ENCODE measurements around the gene KCNIP4. TPM values are rescaled to one million over a fixed set of nuclear protein-coding genes. Genes with fewer than 3 reads are reported as not detected.

The KCNIP4 gene
- total and polyA plus RNA-seq, 2 of the 4 experiments (the other 2 are of a cell fraction) = not detected

DNA sequence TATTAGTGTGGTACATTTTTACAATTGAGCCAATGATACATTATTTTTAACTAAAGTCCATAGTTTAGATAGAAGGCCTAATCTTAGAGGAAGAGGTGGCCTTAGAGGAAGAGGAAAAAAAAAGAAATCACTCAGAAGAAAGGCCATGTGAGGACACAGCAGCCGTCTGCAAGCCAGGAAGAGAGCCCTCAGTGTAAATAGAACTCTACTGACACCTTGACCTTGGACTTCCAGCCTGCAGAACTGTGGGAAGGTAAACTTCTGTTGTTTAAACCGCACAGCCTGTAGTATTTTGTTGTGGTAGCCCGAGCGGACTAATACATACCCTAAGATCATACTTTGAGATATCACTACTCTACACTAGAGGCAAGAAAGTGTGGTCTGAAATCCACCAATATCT lies 5.1 kb upstream of the KCNIP4 start:
- dilution Hi-C loops (cut with HindIII; ENCODE audit: low sequenced_read_pairs, unreplicated experiment) = no loop called here
- Histone ChIP-seq H3K4me1 (ENCODE audit: control insufficient read depth, insufficient read depth, low read length) (no peaks in the 10 kb centered on the region), H2BK20ac (ENCODE audit: low read depth, low read length) (no peak overlapping the region), H3K4me3 (ENCODE audit: insufficient read depth, low read depth, low read length) (no peak overlapping the region), H3K36me3 (ENCODE audit: control insufficient read depth, insufficient read depth, low read length) (no peaks in the 10 kb centered on the region), H2BK120ac (ENCODE audit: low read depth, low read length) (no peak overlapping the region), H4K20me1 (ENCODE audit: insufficient read depth, low read length) (no peaks in the 10 kb centered on the region), H3K23ac (ENCODE audit: low read depth, low read length) (no peak overlapping the region), H2BK5ac (ENCODE audit: low read depth, low read length, poor library complexity, severe bottlenecking) (no peak overlapping the region), H3K27me3 (ENCODE audit: control insufficient read depth, insufficient read depth, low read length) (peaks cover 9% of the 10 kb centered on the region; the same call in 1 of the 2 replicates), H3K56ac (ENCODE audit: extremely low read depth, insufficient read depth, low read length) (no peak overlapping the region), H2AFZ (replicated peaks; ENCODE audit: low read length, poor library complexity) (no peak overlapping the region), H2AK9ac (replicated peaks; ENCODE audit: low read depth, low read length, poor library complexity) (no peak overlapping the region), H3K4ac (ENCODE audit: low read depth, low read length) (no peak overlapping the region), H3K79me1 (ENCODE audit: low read depth in 1 of 2, low read length in 2 of 2) (no peaks in the 10 kb centered on the region), H3K14ac (replicated peaks; ENCODE audit: low read depth, low read length) (no peak overlapping the region), H2AK5ac (ENCODE audit: low read depth, low read length) (no peak overlapping the region), H3K9me3 (ENCODE audit: control insufficient read depth, insufficient read depth, low read length) (no peaks in the 10 kb centered on the region), H3K4me2 (ENCODE audit: low read depth, low read length) (no peak overlapping the region), H3K9me1 (ENCODE audit: insufficient read depth, low read length) (no peaks in the 10 kb centered on the region), H4K5ac (ENCODE audit: low read depth, low read length) (no peak overlapping the region), H3K27ac (ENCODE audit: insufficient read depth, low read length) (no peak overlapping the region), H3K9ac (ENCODE audit: low read depth, low read length) (no peak overlapping the region), H2BK15ac (ENCODE audit: low read depth, low read length) (no peak overlapping the region), H4K8ac (ENCODE audit: low read depth in 2 of 2, low read length in 2 of 2) (no peak overlapping the region), H3K18ac (ENCODE audit: low read depth, low read length) (no peak overlapping the region), H4K91ac (ENCODE audit: insufficient read depth, low read depth, low read length) (no peak overlapping the region)
- TF ChIP-seq RFX5 (IDR thresholded peaks at IDR 0.05; ENCODE audit: low read depth, low read length) = no peak
- TF ChIP-seq, protein P1, sequence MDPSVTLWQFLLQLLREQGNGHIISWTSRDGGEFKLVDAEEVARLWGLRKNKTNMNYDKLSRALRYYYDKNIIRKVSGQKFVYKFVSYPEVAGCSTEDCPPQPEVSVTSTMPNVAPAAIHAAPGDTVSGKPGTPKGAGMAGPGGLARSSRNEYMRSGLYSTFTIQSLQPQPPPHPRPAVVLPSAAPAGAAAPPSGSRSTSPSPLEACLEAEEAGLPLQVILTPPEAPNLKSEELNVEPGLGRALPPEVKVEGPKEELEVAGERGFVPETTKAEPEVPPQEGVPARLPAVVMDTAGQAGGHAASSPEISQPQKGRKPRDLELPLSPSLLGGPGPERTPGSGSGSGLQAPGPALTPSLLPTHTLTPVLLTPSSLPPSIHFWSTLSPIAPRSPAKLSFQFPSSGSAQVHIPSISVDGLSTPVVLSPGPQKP (IDR thresholded peaks at IDR 0.05; ENCODE audit: borderline replicate concordance, low read depth, low read length) = no peak
- no peak for TF ChIP-seq SMC3 (IDR thresholded peaks at IDR 0.05; ENCODE audit: low read depth, low read length)
- no peak for TF ChIP-seq MAFK (IDR thresholded peaks at IDR 0.05; ENCODE audit: low read depth, low read length)
- TF ChIP-seq NFE2L2 (IDR thresholded peaks at IDR 0.05; ENCODE audit: low read depth, low read length) = no peak
- no peak for TF ChIP-seq CHD1 (IDR thresholded peaks at IDR 0.05; ENCODE audit: low read depth, low read length)
- TF ChIP-seq POLR2A (IDR thresholded peaks at IDR 0.05; ENCODE audit: low read depth, low read length) = no peak
- no peak for TF ChIP-seq FOS (IDR thresholded peaks at IDR 0.05; ENCODE audit: low read depth, low read length)
- TF ChIP-seq, protein P2, sequence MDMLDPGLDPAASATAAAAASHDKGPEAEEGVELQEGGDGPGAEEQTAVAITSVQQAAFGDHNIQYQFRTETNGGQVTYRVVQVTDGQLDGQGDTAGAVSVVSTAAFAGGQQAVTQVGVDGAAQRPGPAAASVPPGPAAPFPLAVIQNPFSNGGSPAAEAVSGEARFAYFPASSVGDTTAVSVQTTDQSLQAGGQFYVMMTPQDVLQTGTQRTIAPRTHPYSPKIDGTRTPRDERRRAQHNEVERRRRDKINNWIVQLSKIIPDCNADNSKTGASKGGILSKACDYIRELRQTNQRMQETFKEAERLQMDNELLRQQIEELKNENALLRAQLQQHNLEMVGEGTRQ (IDR thresholded peaks at IDR 0.05; ENCODE audit: low read depth, low read length) = no peak
- TF ChIP-seq BHLHE40 (IDR thresholded peaks at IDR 0.05; ENCODE audit: low read depth, low read length) = no peak
- TF ChIP-seq MAZ (IDR thresholded peaks at IDR 0.05; ENCODE audit: borderline replicate concordance, low read depth, low read length) = no peak
- TF ChIP-seq, protein P3, sequence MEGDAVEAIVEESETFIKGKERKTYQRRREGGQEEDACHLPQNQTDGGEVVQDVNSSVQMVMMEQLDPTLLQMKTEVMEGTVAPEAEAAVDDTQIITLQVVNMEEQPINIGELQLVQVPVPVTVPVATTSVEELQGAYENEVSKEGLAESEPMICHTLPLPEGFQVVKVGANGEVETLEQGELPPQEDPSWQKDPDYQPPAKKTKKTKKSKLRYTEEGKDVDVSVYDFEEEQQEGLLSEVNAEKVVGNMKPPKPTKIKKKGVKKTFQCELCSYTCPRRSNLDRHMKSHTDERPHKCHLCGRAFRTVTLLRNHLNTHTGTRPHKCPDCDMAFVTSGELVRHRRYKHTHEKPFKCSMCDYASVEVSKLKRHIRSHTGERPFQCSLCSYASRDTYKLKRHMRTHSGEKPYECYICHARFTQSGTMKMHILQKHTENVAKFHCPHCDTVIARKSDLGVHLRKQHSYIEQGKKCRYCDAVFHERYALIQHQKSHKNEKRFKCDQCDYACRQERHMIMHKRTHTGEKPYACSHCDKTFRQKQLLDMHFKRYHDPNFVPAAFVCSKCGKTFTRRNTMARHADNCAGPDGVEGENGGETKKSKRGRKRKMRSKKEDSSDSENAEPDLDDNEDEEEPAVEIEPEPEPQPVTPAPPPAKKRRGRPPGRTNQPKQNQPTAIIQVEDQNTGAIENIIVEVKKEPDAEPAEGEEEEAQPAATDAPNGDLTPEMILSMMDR (conservative IDR thresholded peaks at IDR 0.05; ENCODE audit: low read depth, low read length) = no peak
- TF ChIP-seq MXI1 (IDR thresholded peaks at IDR 0.05; ENCODE audit: borderline replicate concordance, low read depth, low read length) = no peak
- no peak for TF ChIP-seq CEBPB (IDR thresholded peaks at IDR 0.05; ENCODE audit: low read depth, low read length)
- TF ChIP-seq RAD21 (IDR thresholded peaks at IDR 0.05; ENCODE audit: low read length) = no peak
- TF ChIP-seq RCOR1 (IDR thresholded peaks at IDR 0.05; ENCODE audit: insufficient replicate concordance, low read length) = no peak
- WGBS, 2 experiments (ENCODE audit: extremely low coverage in 2 of 2, insufficient read length in 1 of 2) = no CpG with 5 or more reads among the region's 4 CpGs
- intact Hi-C loops (cut with micrococcal nuclease) = no loop called here
- POLR2A ChIA-PET (ENCODE audit: unreplicated experiment) = no interaction called here
- ATAC-seq (ENCODE audit: low read depth) (no peak), DNase-seq (no peak)
- in situ Hi-C loops (cut with MboI; ENCODE audit: low sequenced_read_pairs) = no loop called here
- BruUV-seq (replicated peaks) = no TSS peak
- CTCF ChIA-PET = no interaction called here
